ENCODE results near the gene LAMP5. TPM values are rescaled to one million over a fixed set of nuclear protein-coding genes. Genes with fewer than 3 reads are reported as not detected.

Gene LAMP5
- total RNA-seq, 6 experiments from 2014 or later: not detected

- Mint-ChIP-seq H3K9me3 (no peaks in the 10 kb centered on the region), H3K36me3 (ENCODE audit: low read depth) (no peaks in the 10 kb centered on the region), H3K27ac (no peak overlapping the region), H3K4me1 (ENCODE audit: low read depth) (no peaks in the 10 kb centered on the region), H3K27me3 (ENCODE audit: insufficient read depth) (peaks cover 13% of the 10 kb centered on the region; the same call in 1 of the 2 replicates), H3K4me3 (no peak overlapping the region)
- no peak for TF ChIP-seq CTCF (IDR thresholded peaks at IDR 0.05)
- no peak for DNase-seq
These were observed 17.9 kb downstream of the LAMP5 start for GRCh38 chr20:9532069-9532838.

- TF ChIP-seq CTCF (IDR thresholded peaks at IDR 0.05): no peak
- no peak overlapping the region for H3K27ac Mint-ChIP-seq
- no peak for DNase-seq
- no peak overlapping the region for H3K4me3 Mint-ChIP-seq
- no peaks in the 10 kb centered on the region for H3K4me1 Mint-ChIP-seq (ENCODE audit: low read depth)
- no peaks in the 10 kb centered on the region for H3K36me3 Mint-ChIP-seq (ENCODE audit: low read depth)
- no peaks in the 10 kb centered on the region for H3K9me3 Mint-ChIP-seq
- H3K27me3 Mint-ChIP-seq (ENCODE audit: insufficient read depth): peaks cover 13% of the 10 kb centered on the region
These were observed 19.6 kb downstream of the LAMP5 start for GRCh38 chr20:9534025-9534424.

- DNase-seq: no peak
These were observed 21.1 kb downstream of the LAMP5 start for GRCh38 chr20:9535449-9535848.

GRCh38 chr20:9543214-9543613 is 28.8 kb downstream of the LAMP5 start:
- Mint-ChIP-seq H3K4me3 (no peak overlapping the region), H3K27me3 (ENCODE audit: insufficient read depth) (peaks cover 18% of the 10 kb centered on the region), H3K36me3 (ENCODE audit: low read depth) (no peaks in the 10 kb centered on the region), H3K9me3 (no peaks in the 10 kb centered on the region), H3K4me1 (ENCODE audit: low read depth) (no peaks in the 10 kb centered on the region), H3K27ac (no peak overlapping the region)
- no peak for DNase-seq
- no peak for TF ChIP-seq CTCF (IDR thresholded peaks at IDR 0.05)

More at GRCh38 chr20:9535449-9535848, 21.1 kb downstream of the LAMP5 start:
- H3K27ac Mint-ChIP-seq: no peak overlapping the region
- no peaks in the 10 kb centered on the region for H3K4me1 Mint-ChIP-seq (ENCODE audit: low read depth)
- no peaks in the 10 kb centered on the region for H3K36me3 Mint-ChIP-seq (ENCODE audit: low read depth)
- H3K9me3 Mint-ChIP-seq: no peaks in the 10 kb centered on the region
- peaks cover 21% of the 10 kb centered on the region for H3K27me3 Mint-ChIP-seq (ENCODE audit: insufficient read depth)
- TF ChIP-seq CTCF (IDR thresholded peaks at IDR 0.05): no peak
- no peak overlapping the region for H3K4me3 Mint-ChIP-seq

- Mint-ChIP-seq H3K4me3 (no peak overlapping the region), H3K36me3 (ENCODE audit: low read depth) (no peaks in the 10 kb centered on the region), H3K27ac (no peak overlapping the region), H3K9me3 (no peaks in the 10 kb centered on the region), H3K27me3 (ENCODE audit: insufficient read depth) (peaks cover 6% of the 10 kb centered on the region; the same call in 1 of the 2 replicates), H3K4me1 (ENCODE audit: low read depth) (no peaks in the 10 kb centered on the region)
- no peak for TF ChIP-seq CTCF (IDR thresholded peaks at IDR 0.05)
- DNase-seq: no peak
These were observed 35.9 kb downstream of the LAMP5 start for GRCh38 chr20:9550283-9550682.
